CD14-positive monocyte (primary cell): Measurements from ENCODE around the gene LHX8. TPM values are rescaled to one million over a fixed set of nuclear protein-coding genes. Genes with fewer than 3 reads are reported as not detected.

ENCODE experiments used
- DNase-seq, 3 donors: peaks; one replicate each; pipeline ENCODE4 v3.0.0-alpha.2; 2011 to 2022
- H2AFZ ChIP-seq: 2 replicates; pipeline ENCODE4 v1.6.0; 2012; ENCODE audit warnings: mild to moderate bottlenecking, low read depth, low read length, inconsistent platforms; ENCODE audit not compliant: insufficient read depth, poor library complexity, severe bottlenecking
- H3K27ac ChIP-seq, 2 donors: 1 replicate in 1 of 2; 2 replicates in 1 of 2; pipeline ENCODE4 v1.5.1; 2012 to 2013; ENCODE audit warnings: low read length in 2 of 2, control low read depth in 1 of 2, inconsistent platforms in 1 of 2, low read depth in 1 of 2, mild to moderate bottlenecking in 1 of 2
- H3K27me3 ChIP-seq, 2 donors: one replicate each; pipeline versions ENCODE4 v1.6.0 to v1.6.1; 2011 to 2013; ENCODE audit warnings: low read length in 2 of 2; ENCODE audit not compliant: control insufficient read depth in 2 of 2, insufficient read depth in 2 of 2
- H3K36me3 ChIP-seq, 2 donors: replicated peaks in 1 of 2; 1 replicate in 1 of 2; 2 replicates in 1 of 2; pipeline versions ENCODE4 v1.5.1 to v1.6.1; 2012 to 2013; ENCODE audit warnings: low read length in 2 of 2, control low read depth in 1 of 2, inconsistent platforms in 1 of 2, mild to moderate bottlenecking in 1 of 2; ENCODE audit not compliant: insufficient read depth in 2 of 2, control insufficient read depth in 1 of 2
- H3K4me1 ChIP-seq, 2 donors: 1 replicate in 1 of 2; 2 replicates in 1 of 2; pipeline versions ENCODE4 v1.5.1 to v1.6.1; 2012 to 2013; ENCODE audit warnings: low read length in 2 of 2, control low read depth in 1 of 2, inconsistent platforms in 1 of 2, mild to moderate bottlenecking in 1 of 2, moderate library complexity in 1 of 2; ENCODE audit not compliant: insufficient read depth in 2 of 2, control insufficient read depth in 1 of 2
- H3K4me2 ChIP-seq: replicated peaks from 2 replicates; pipeline ENCODE3; 2012; ENCODE audit warnings: low read length, moderate library complexity, mild to moderate bottlenecking; ENCODE audit not compliant: poor library complexity, severe bottlenecking; ENCODE audit errors: extremely low read depth
- H3K4me3 ChIP-seq, 3 experiments: fragments of 200-600 bp in 1 of 3; sonication (generic) in 1 of 3; replicated peaks in 1 of 3; 1 replicate in 2 of 3; 2 replicates in 1 of 3; pipeline ENCODE4 v1.5.1; 2011 to 2013; ENCODE audit warnings: low read length in 3 of 3, mild to moderate bottlenecking in 3 of 3, control low read depth in 2 of 3, low read depth in 2 of 3, inconsistent platforms in 1 of 3, moderate library complexity in 1 of 3
- H3K79me2 ChIP-seq: 2 replicates; pipeline ENCODE4 v1.6.0; 2012; ENCODE audit warnings: mild to moderate bottlenecking, control low read depth, inconsistent platforms, low read length, moderate library complexity; ENCODE audit not compliant: insufficient read depth
- H3K9ac ChIP-seq: 2 replicates; pipeline ENCODE4 v1.6.0; 2017; ENCODE audit warnings: low read length, mild to moderate bottlenecking; ENCODE audit not compliant: insufficient read depth, poor library complexity, severe bottlenecking
- H3K9me3 ChIP-seq, 2 donors: replicated peaks in 1 of 2; 1 replicate in 1 of 2; 2 replicates in 1 of 2; pipeline versions ENCODE4 v1.5.1 to v1.6.1; 2012 to 2013; ENCODE audit warnings: low read length in 2 of 2, control low read depth in 1 of 2; ENCODE audit not compliant: control insufficient read depth in 1 of 2, insufficient read depth in 1 of 2
- H4K20me1 ChIP-seq: 2 replicates; pipeline ENCODE4 v1.6.0; 2012; ENCODE audit warnings: mild to moderate bottlenecking, low read length, control low read depth, moderate library complexity; ENCODE audit not compliant: insufficient read depth
- H3K27ac Mint-ChIP-seq, 7 donors: one replicate each; pipeline ENCODE4 v1.8.0; 2020; ENCODE audit warnings: mild to moderate bottlenecking in 7 of 7, mixed read lengths in 7 of 7, moderate library complexity in 6 of 7, inconsistent platforms in 2 of 7
- H3K27me3 Mint-ChIP-seq, 3 donors: one replicate each; pipeline ENCODE4 v1.8.0; 2021 to 2022; ENCODE audit warnings: low read depth in 3 of 3, mild to moderate bottlenecking in 3 of 3, mixed read lengths in 3 of 3, moderate library complexity in 3 of 3, inconsistent platforms in 1 of 3
- H3K36me3 Mint-ChIP-seq, 2 donors: one replicate each; pipeline ENCODE4 v1.8.0; 2020; ENCODE audit warnings: mixed read lengths in 2 of 2, inconsistent platforms in 1 of 2, mild to moderate bottlenecking in 1 of 2
- H3K4me1 Mint-ChIP-seq: one replicate; pipeline ENCODE4 v1.8.0; 2020; ENCODE audit warnings: mild to moderate bottlenecking, mixed read lengths
- H3K4me3 Mint-ChIP-seq, 2 donors: one replicate each; pipeline ENCODE4 v1.8.0; 2020; ENCODE audit warnings: mild to moderate bottlenecking in 2 of 2, mixed read lengths in 2 of 2, moderate library complexity in 1 of 2
- H3K9me3 Mint-ChIP-seq, 7 donors: one replicate each; pipeline ENCODE4 v1.8.0; 2020 to 2022; ENCODE audit warnings: mixed read lengths in 7 of 7, mild to moderate bottlenecking in 6 of 7, moderate library complexity in 6 of 7, inconsistent platforms in 2 of 7
- WGBS: methylation state at CpG from one replicate; pipeline ENCODE4 v1.1.5; 2013; ENCODE audit warnings: missing lambda C conversion rate; ENCODE audit not compliant: insufficient coverage; 5-methylcytosine and 5-hydroxymethylcytosine counted together
- intact Hi-C, 2 donors: fragments of 100-400 bp; cut with micrococcal nuclease; formaldehyde crosslinking; loops; one replicate each; pipeline versions ENCODE4 v1.15.0 to v1.15.1; 2023
- polyA plus RNA-seq, 3 donors: library from polyadenylated mRNA; depleted of rRNA in 1 of 3; unstranded in 2 of 3; stranded (reverse) in 1 of 3; fragments of 300-500 nt in 2 of 3; fragments of >200 nt in 1 of 3; fragmentation: Illumina TruSeq in 2 of 3; gene quantifications; 1 replicate in 2 of 3; 2 replicates in 1 of 3; pipeline ENCODE4 v1.2.3, GENCODE V29; 2012 to 2021
- TF ChIP-seq, protein P1 (sequence below): fragments of 200-600 bp; IDR thresholded peaks from one replicate; pipeline ENCODE4 v1.8.0; 2022; ENCODE audit warnings: antibody characterized with exemption, mild to moderate bottlenecking

Gene LHX8
- polyA plus RNA-seq, 3 donors: not detected

DNA sequence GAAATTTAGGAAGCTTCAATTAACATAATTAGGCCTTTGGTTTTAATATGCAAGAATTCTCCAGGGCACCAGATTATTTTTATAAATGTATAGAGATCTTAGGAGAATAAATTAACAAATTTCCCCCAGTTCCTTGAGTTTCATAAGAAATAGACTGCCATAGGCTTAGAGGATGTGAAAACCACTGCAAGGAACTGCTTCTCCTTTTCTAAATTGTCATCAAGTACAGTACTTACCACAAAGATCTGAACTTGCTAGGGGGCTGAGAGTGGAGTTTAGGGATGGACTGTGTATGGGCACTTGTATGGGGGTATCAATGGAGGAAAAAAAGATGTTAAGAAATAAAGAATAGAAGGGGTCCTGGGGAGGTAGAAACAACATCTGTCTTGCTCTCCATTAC is 31.1 kb downstream of the LHX8 start:
- Histone ChIP-seq H3K4me1 (no peaks in the 10 kb centered on the region), H4K20me1 (no peaks in the 10 kb centered on the region), H3K4me2 (no peak overlapping the region), H3K4me3 (no peak overlapping the region), H3K27me3 (peaks cover 0 to 2% of the 10 kb centered on the region in 2 donors), H2AFZ (no peak overlapping the region), H3K27ac (no peak overlapping the region), H3K9me3 (no peaks in the 10 kb centered on the region), H3K79me2 (no peaks in the 10 kb centered on the region), H3K9ac (no peak overlapping the region), H3K36me3 (no peaks in the 10 kb centered on the region)
- Mint-ChIP-seq H3K27me3 (peaks cover 0 to 4% (median 4%) of the 10 kb centered on the region in 3 donors), H3K27ac (no peak overlapping the region), H3K4me3 (no peak overlapping the region), H3K36me3 (no peaks in the 10 kb centered on the region), H3K9me3 (peaks cover 0 to 5% (median 0%) of the 10 kb centered on the region in 7 donors), H3K4me1 (peaks cover 1% of the 10 kb centered on the region)
- no peak for DNase-seq
- TF ChIP-seq, protein P1, sequence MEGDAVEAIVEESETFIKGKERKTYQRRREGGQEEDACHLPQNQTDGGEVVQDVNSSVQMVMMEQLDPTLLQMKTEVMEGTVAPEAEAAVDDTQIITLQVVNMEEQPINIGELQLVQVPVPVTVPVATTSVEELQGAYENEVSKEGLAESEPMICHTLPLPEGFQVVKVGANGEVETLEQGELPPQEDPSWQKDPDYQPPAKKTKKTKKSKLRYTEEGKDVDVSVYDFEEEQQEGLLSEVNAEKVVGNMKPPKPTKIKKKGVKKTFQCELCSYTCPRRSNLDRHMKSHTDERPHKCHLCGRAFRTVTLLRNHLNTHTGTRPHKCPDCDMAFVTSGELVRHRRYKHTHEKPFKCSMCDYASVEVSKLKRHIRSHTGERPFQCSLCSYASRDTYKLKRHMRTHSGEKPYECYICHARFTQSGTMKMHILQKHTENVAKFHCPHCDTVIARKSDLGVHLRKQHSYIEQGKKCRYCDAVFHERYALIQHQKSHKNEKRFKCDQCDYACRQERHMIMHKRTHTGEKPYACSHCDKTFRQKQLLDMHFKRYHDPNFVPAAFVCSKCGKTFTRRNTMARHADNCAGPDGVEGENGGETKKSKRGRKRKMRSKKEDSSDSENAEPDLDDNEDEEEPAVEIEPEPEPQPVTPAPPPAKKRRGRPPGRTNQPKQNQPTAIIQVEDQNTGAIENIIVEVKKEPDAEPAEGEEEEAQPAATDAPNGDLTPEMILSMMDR: no peak
- intact Hi-C loops: no loop called here

DNA sequence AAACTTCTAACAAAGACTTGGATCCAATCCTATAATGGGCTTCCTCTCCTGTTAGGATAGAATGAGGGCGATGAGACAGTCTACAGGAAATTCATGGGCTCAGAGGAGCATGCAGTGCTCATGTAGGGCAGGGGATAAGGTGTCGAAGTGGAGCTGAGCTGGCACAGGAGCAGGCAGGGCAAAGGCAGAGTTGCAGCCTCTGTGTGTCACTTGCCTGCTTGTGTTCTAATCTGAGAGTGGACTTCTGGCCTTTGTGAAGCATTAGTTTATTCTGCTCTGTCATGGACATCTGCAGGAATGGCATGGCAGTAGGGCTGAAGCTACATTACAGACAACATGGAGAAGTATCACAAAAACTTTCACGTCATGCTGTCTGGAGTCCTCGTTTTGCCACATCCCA is 32.6 kb downstream of the LHX8 start:
- Histone ChIP-seq H3K36me3 (no peaks in the 10 kb centered on the region), H3K9me3 (no peaks in the 10 kb centered on the region), H3K4me2 (no peak overlapping the region), H3K9ac (no peak overlapping the region), H3K27ac (no peak overlapping the region), H3K4me3 (no peak overlapping the region), H3K79me2 (no peaks in the 10 kb centered on the region), H4K20me1 (no peaks in the 10 kb centered on the region), H3K4me1 (no peaks in the 10 kb centered on the region), H3K27me3 (peaks cover 0 to 2% of the 10 kb centered on the region in 2 donors), H2AFZ (no peak overlapping the region)
- TF ChIP-seq, protein P1: no peak
- Mint-ChIP-seq H3K9me3 (peaks cover 0 to 5% (median 0%) of the 10 kb centered on the region in 7 donors), H3K36me3 (no peaks in the 10 kb centered on the region), H3K4me1 (peaks cover 1% of the 10 kb centered on the region), H3K4me3 (no peak overlapping the region), H3K27ac (peak overlapping the region in 1 of 7 donors; percentile 55), H3K27me3 (peaks cover 0 to 4% (median 4%) of the 10 kb centered on the region in 3 donors)
- intact Hi-C loops: no loop called here
- WGBS: 95% methylated on average over 4 of the region's 4 CpGs
- DNase-seq: no peak
